Naive thymus-derived CD4-positive, alpha-beta T cell (primary cell): ENCODE data around the gene EPSTI1. TPM values are rescaled to one million over a fixed set of nuclear protein-coding genes. Genes with fewer than 3 reads are reported as not detected.

Experiments used
- ATAC-seq: fragments of 150-1000 bp; cut with Tn5 transposase; 2 replicates; pipeline ENCODE4 v1.10.0; 2021; ENCODE audit warnings: mild to moderate bottlenecking, moderate library complexity
- CTCF ChIA-PET: fragments of 350-600 bp; sonication (Branson Sonifier 250); formaldehyde crosslinking; loops from one replicate; lab custom pipeline; 2021; ENCODE audit warnings: antibody characterized with exemption; lab: Charles Lee
- POLR2A ChIA-PET: fragments of 350-600 bp; sonication (Branson Sonifier 250); formaldehyde crosslinking; loops from one replicate; lab custom pipeline; 2021; ENCODE audit warnings: antibody characterized with exemption, inconsistent platforms; lab: Charles Lee
- DNase-seq, 9 donors: peaks; one replicate each; pipeline versions ENCODE4 v3.0.0 to v3.0.0-alpha.2; 2020 to 2022; ENCODE audit warnings: mixed read lengths in 1 of 9
- H3K27ac ChIP-seq: one replicate; pipeline ENCODE4 v1.7.0; 2013; ENCODE audit warnings: mild to moderate bottlenecking, low read depth, low read length, moderate library complexity
- H3K27me3 ChIP-seq, 2 donors: one replicate each; pipeline ENCODE4 v1.7.0; 2013; ENCODE audit warnings: low read length in 2 of 2, mild to moderate bottlenecking in 2 of 2, moderate library complexity in 2 of 2; ENCODE audit not compliant: control insufficient read depth in 2 of 2, insufficient read depth in 2 of 2
- H3K36me3 ChIP-seq, 3 experiments: 1 replicate in 2 of 3; 2 replicates in 1 of 3; pipeline ENCODE4 v1.7.0; 2013; ENCODE audit warnings: low read length in 3 of 3, mild to moderate bottlenecking in 3 of 3, moderate library complexity in 1 of 3; ENCODE audit not compliant: insufficient read depth in 3 of 3, control insufficient read depth in 2 of 3
- H3K4me1 ChIP-seq, 2 donors: one replicate each; pipeline ENCODE4 v1.7.0; 2013; ENCODE audit warnings: low read length in 2 of 2, mild to moderate bottlenecking in 2 of 2, moderate library complexity in 1 of 2; ENCODE audit not compliant: control insufficient read depth in 2 of 2, insufficient read depth in 2 of 2
- H3K4me3 ChIP-seq: 2 replicates; pipeline ENCODE4 v1.7.0; 2013; ENCODE audit warnings: mild to moderate bottlenecking, low read length
- H3K9me3 ChIP-seq, 3 experiments: 1 replicate in 2 of 3; 2 replicates in 1 of 3; pipeline ENCODE4 v1.7.0; 2013; ENCODE audit warnings: low read length in 3 of 3; ENCODE audit not compliant: control insufficient read depth in 2 of 3
- H3K27ac Mint-ChIP-seq, 9 donors: one replicate each; pipeline ENCODE4 v1.8.0; 2020 to 2022; ENCODE audit warnings: mixed read lengths in 9 of 9, mild to moderate bottlenecking in 8 of 9, moderate library complexity in 5 of 9, inconsistent platforms in 2 of 9
- H3K27me3 Mint-ChIP-seq, 5 donors: one replicate each; pipeline ENCODE4 v1.8.0; 2021 to 2022; ENCODE audit warnings: mixed read lengths in 5 of 5, mild to moderate bottlenecking in 1 of 5
- H3K36me3 Mint-ChIP-seq, 5 donors: one replicate each; pipeline ENCODE4 v1.8.0; 2020 to 2022; ENCODE audit warnings: mixed read lengths in 5 of 5, mild to moderate bottlenecking in 3 of 5, inconsistent platforms in 1 of 5
- H3K4me1 Mint-ChIP-seq, 7 donors: one replicate each; pipeline ENCODE4 v1.8.0; 2020 to 2022; ENCODE audit warnings: mixed read lengths in 7 of 7, mild to moderate bottlenecking in 3 of 7, inconsistent platforms in 1 of 7
- H3K4me3 Mint-ChIP-seq, 10 donors: one replicate each; pipeline ENCODE4 v1.8.0; 2020 to 2022; ENCODE audit warnings: mild to moderate bottlenecking in 10 of 10, mixed read lengths in 10 of 10, moderate library complexity in 6 of 10, inconsistent platforms in 2 of 10
- H3K9me3 Mint-ChIP-seq, 11 donors: one replicate each; pipeline ENCODE4 v1.8.0; 2020 to 2022; ENCODE audit warnings: mixed read lengths in 11 of 11, mild to moderate bottlenecking in 4 of 11, inconsistent platforms in 1 of 11, moderate library complexity in 1 of 11
- intact Hi-C, 2 donors: fragments of 100-400 bp; cut with micrococcal nuclease; formaldehyde crosslinking; loops; one replicate each; pipeline ENCODE4 v1.15.1; 2023
- polyA plus RNA-seq, 2 donors: library from polyadenylated mRNA; unstranded; fragments of 300-500 nt; fragmentation: Illumina TruSeq; gene quantifications; one replicate each; pipeline ENCODE4 v1.2.3, GENCODE V29; 2021
- total RNA-seq, 6 experiments: library from RNA in 5 of 6; stranded (reverse) in 5 of 6; gene quantifications; 1 replicate in 5 of 6; 2 replicates in 1 of 6; pipeline ENCODE4 v1.2.3 and lab custom pipeline; 2021 to 2026

The EPSTI1 gene
- total and polyA plus RNA-seq, 7 experiments from 2014 or later = 8.4 to 125 (median 13.7) TPM

- no peaks in the 10 kb centered on the region for H3K9me3 Mint-ChIP-seq
- ATAC-seq (no peak), DNase-seq (no peak)
- Histone ChIP-seq H3K9me3 (no peaks in the 10 kb centered on the region), H3K27me3 (no peaks in the 10 kb centered on the region), H3K4me1 (no peaks in the 10 kb centered on the region), H3K36me3 (peaks cover 0 to 7% (median 4%) of the 10 kb centered on the region in 3 experiments), H3K4me3 (no peak overlapping the region), H3K27ac (no peak overlapping the region)
- H3K4me3 Mint-ChIP-seq = no peak overlapping the region
- intact Hi-C loops = no loop called here
- ChIA-PET POLR2A (interaction anchor here (0.5 kb wide), 1 partner anchor 10 kb away, joined by 3 read pairs; no protein-coding TSS in a partner anchor), CTCF (no interaction called here)
- no peak overlapping the region for H3K27ac Mint-ChIP-seq
- H3K27me3 Mint-ChIP-seq = no peaks in the 10 kb centered on the region
- peaks cover 0 to 5% (median 0%) of the 10 kb centered on the region in 7 donors for H3K4me1 Mint-ChIP-seq
- H3K36me3 Mint-ChIP-seq = peaks cover 4 to 67% (median 28%) of the 10 kb centered on the region in 5 donors
Measured at GRCh38 chr13:42905579-42905978, 86.5 kb downstream of the EPSTI1 start.

GRCh38 chr13:42899266-42899665 lies 92.8 kb downstream of the EPSTI1 start:
- CTCF ChIA-PET = no interaction called here
- H3K4me1 ChIP-seq = no peaks in the 10 kb centered on the region

GRCh38 chr13:42895776-42896175 lies 96.3 kb downstream of the EPSTI1 start:
- Histone ChIP-seq H3K4me1 (no peaks in the 10 kb centered on the region), H3K4me3 (no peak overlapping the region), H3K9me3 (no peaks in the 10 kb centered on the region), H3K27ac (no peak overlapping the region), H3K36me3 (peaks cover 0 to 31% (median 5%) of the 10 kb centered on the region in 3 experiments), H3K27me3 (no peaks in the 10 kb centered on the region)
- intact Hi-C loops = no loop called here
- H3K27me3 Mint-ChIP-seq = no peaks in the 10 kb centered on the region
- H3K4me1 Mint-ChIP-seq = peaks cover 0 to 9% (median 0%) of the 10 kb centered on the region in 7 donors
- ChIA-PET CTCF (no interaction called here), POLR2A (interaction anchor here (0.9 kb wide), 1 partner anchor 10 kb away, joined by 3 read pairs; no protein-coding TSS in a partner anchor)
- no peak overlapping the region for H3K4me3 Mint-ChIP-seq
- peaks cover 0 to 3% (median 0%) of the 10 kb centered on the region in 11 donors for H3K9me3 Mint-ChIP-seq
- no peak for DNase-seq
- ATAC-seq = no peak
- H3K36me3 Mint-ChIP-seq = peaks cover 17 to 46% (median 26%) of the 10 kb centered on the region in 5 donors
- no peak overlapping the region for H3K27ac Mint-ChIP-seq

More at GRCh38 chr13:42899266-42899665, 92.8 kb downstream of the EPSTI1 start:
- peaks cover 17 to 67% (median 40%) of the 10 kb centered on the region in 5 donors for H3K36me3 Mint-ChIP-seq
- no peak overlapping the region for H3K4me3 Mint-ChIP-seq
- intact Hi-C loops = no loop called here
- POLR2A ChIA-PET = no interaction called here
- peaks cover 0 to 11% (median 0%) of the 10 kb centered on the region in 7 donors for H3K4me1 Mint-ChIP-seq
- H3K27me3 Mint-ChIP-seq = no peaks in the 10 kb centered on the region
- no peaks in the 10 kb centered on the region for H3K9me3 ChIP-seq
- H3K27me3 ChIP-seq = no peaks in the 10 kb centered on the region
- H3K27ac ChIP-seq = no peak overlapping the region
- H3K9me3 Mint-ChIP-seq = peaks cover 0 to 3% (median 0%) of the 10 kb centered on the region in 11 donors
- H3K36me3 ChIP-seq = peaks cover 0 to 24% (median 8%) of the 10 kb centered on the region in 3 experiments
- H3K4me3 ChIP-seq = no peak overlapping the region
- DNase-seq (no peak), ATAC-seq (no peak)
- peak overlapping the region in 1 of 9 donors; percentile 3 for H3K27ac Mint-ChIP-seq

GRCh38 chr13:42894765-42895243 lies 97.2 kb downstream of the EPSTI1 start:
- Histone ChIP-seq H3K4me1 (no peaks in the 10 kb centered on the region), H3K36me3 (peaks cover 0 to 29% (median 5%) of the 10 kb centered on the region in 3 experiments), H3K27me3 (no peaks in the 10 kb centered on the region), H3K4me3 (no peak overlapping the region), H3K27ac (no peak overlapping the region), H3K9me3 (no peaks in the 10 kb centered on the region)
- Mint-ChIP-seq H3K4me1 (peaks cover 0 to 6% (median 0%) of the 10 kb centered on the region in 7 donors), H3K27ac (no peak overlapping the region), H3K36me3 (peaks cover 17 to 38% (median 26%) of the 10 kb centered on the region in 5 donors), H3K4me3 (no peak overlapping the region), H3K27me3 (no peaks in the 10 kb centered on the region), H3K9me3 (peaks cover 0 to 3% (median 0%) of the 10 kb centered on the region in 11 donors)
- DNase-seq (no peak), ATAC-seq (no peak)
- CTCF ChIA-PET = interaction anchor here (0.6 kb wide), 1 partner anchor 9 kb away, joined by 7 read pairs; no protein-coding TSS in a partner anchor
- POLR2A ChIA-PET = no interaction called here
- intact Hi-C loops = no loop called here

- Histone ChIP-seq H3K27ac (no peak overlapping the region), H3K27me3 (no peaks in the 10 kb centered on the region), H3K4me3 (no peak overlapping the region), H3K36me3 (peaks cover 0 to 35% (median 5%) of the 10 kb centered on the region in 3 experiments), H3K4me1 (no peaks in the 10 kb centered on the region), H3K9me3 (no peaks in the 10 kb centered on the region)
- Mint-ChIP-seq H3K4me1 (no peaks in the 10 kb centered on the region), H3K27me3 (no peaks in the 10 kb centered on the region), H3K9me3 (peaks cover 0 to 3% (median 0%) of the 10 kb centered on the region in 11 donors), H3K27ac (no peak overlapping the region), H3K36me3 (peaks cover 17 to 33% (median 27%) of the 10 kb centered on the region in 5 donors), H3K4me3 (no peak overlapping the region)
- intact Hi-C loops = no loop called here
- DNase-seq = no peak
- POLR2A ChIA-PET = no interaction called here
- CTCF ChIA-PET = no interaction called here
- no peak for ATAC-seq
Measured at GRCh38 chr13:42893214-42893671, 98.8 kb downstream of the EPSTI1 start.

GRCh38 chr13:42892760-42893159 lies 99.3 kb downstream of the EPSTI1 start:
- Histone ChIP-seq H3K27ac (no peak overlapping the region), H3K27me3 (no peaks in the 10 kb centered on the region), H3K36me3 (peaks cover 0 to 39% (median 5%) of the 10 kb centered on the region in 3 experiments), H3K4me3 (no peak overlapping the region), H3K4me1 (no peaks in the 10 kb centered on the region), H3K9me3 (no peaks in the 10 kb centered on the region)
- no peak overlapping the region for H3K27ac Mint-ChIP-seq
- DNase-seq = no peak
- peaks cover 0 to 3% (median 0%) of the 10 kb centered on the region in 11 donors for H3K9me3 Mint-ChIP-seq
- ATAC-seq = no peak
- CTCF ChIA-PET = no interaction called here
- no peak overlapping the region for H3K4me3 Mint-ChIP-seq
- no peaks in the 10 kb centered on the region for H3K27me3 Mint-ChIP-seq
- POLR2A ChIA-PET = no interaction called here
- H3K4me1 Mint-ChIP-seq = no peaks in the 10 kb centered on the region
- H3K36me3 Mint-ChIP-seq = peaks cover 12 to 33% (median 28%) of the 10 kb centered on the region in 5 donors
- intact Hi-C loops = no loop called here

GRCh38 chr13:42891591-42891990 lies 100.5 kb downstream of the EPSTI1 start:
- Histone ChIP-seq H3K36me3 (peaks cover 0 to 41% (median 13%) of the 10 kb centered on the region in 3 experiments), H3K27ac (no peak overlapping the region)
- H3K4me1 Mint-ChIP-seq = peaks cover 0 to 1% (median 0%) of the 10 kb centered on the region in 7 donors

More at GRCh38 chr13:42891591-42891990, 100.5 kb downstream of the EPSTI1 start:
- Histone ChIP-seq H3K9me3 (no peaks in the 10 kb centered on the region), H3K27me3 (no peaks in the 10 kb centered on the region), H3K4me3 (no peak overlapping the region), H3K4me1 (no peaks in the 10 kb centered on the region)
- CTCF ChIA-PET = no interaction called here
- ATAC-seq (no peak), DNase-seq (no peak)
- H3K27ac Mint-ChIP-seq = no peak overlapping the region
- H3K27me3 Mint-ChIP-seq = no peaks in the 10 kb centered on the region
- POLR2A ChIA-PET = no interaction called here
- no peak overlapping the region for H3K4me3 Mint-ChIP-seq
- peaks cover 6 to 34% (median 31%) of the 10 kb centered on the region in 5 donors for H3K36me3 Mint-ChIP-seq
- intact Hi-C loops = no loop called here
- H3K9me3 Mint-ChIP-seq = no peaks in the 10 kb centered on the region
